Esophagus muscularis mucosa (tissue), 4 donors: ENCODE data around the gene FZD7. TPM values are rescaled to one million over a fixed set of nuclear protein-coding genes. Genes with fewer than 3 reads are reported as not detected.

Experiments
- DNase-seq: peaks from one replicate; pipeline ENCODE4 v3.0.0-alpha.2; 2017; ENCODE audit errors: extremely low spot score
- H3K27ac ChIP-seq, 4 donors: fragments of 200-600 bp; sonication (generic); replicated peaks in 1 of 4; 1 replicate in 3 of 4; 2 replicates in 1 of 4; pipeline ENCODE4 v1.5.1; 2016 to 2019; ENCODE audit warnings: mild to moderate bottlenecking in 1 of 4
- H3K27me3 ChIP-seq, 4 donors: fragments of 200-600 bp; sonication (generic); one replicate each; pipeline versions ENCODE4 v1.5.1 to v1.6.0; 2016 to 2019
- H3K36me3 ChIP-seq, 4 donors: fragments of 200-600 bp; sonication (generic); one replicate each; pipeline ENCODE4 v1.5.1; 2016 to 2019
- H3K4me1 ChIP-seq, 4 donors: fragments of 200-600 bp; sonication (generic); one replicate each; pipeline ENCODE4 v1.5.1; 2016 to 2019
- H3K4me3 ChIP-seq, 4 donors: fragments of 200-600 bp; sonication (generic); 1 replicate in 2 of 4; 2 replicates in 2 of 4; pipeline ENCODE4 v1.5.1; 2016 to 2019; ENCODE audit warnings: mild to moderate bottlenecking in 4 of 4, moderate library complexity in 1 of 4
- H3K9me3 ChIP-seq, 4 donors: fragments of 200-600 bp; sonication (generic); 1 replicate in 3 of 4; 2 replicates in 1 of 4; pipeline ENCODE4 v1.5.1; 2016 to 2019
- EP300 ChIP-seq: sonication (generic); formaldehyde crosslinking; IDR thresholded peaks from one replicate; pipeline ENCODE4 v1.6.1; 2017; ENCODE audit warnings: antibody characterized with exemption
- POLR2A ChIP-seq: fragments of 450-650 bp; IDR thresholded peaks from one replicate; pipeline ENCODE4 v1.6.1; 2017; ENCODE audit warnings: antibody characterized with exemption, moderate library complexity, mild to moderate bottlenecking, low read depth
- POLR2AphosphoS5 ChIP-seq, 2 donors: sonication (generic); formaldehyde crosslinking; IDR thresholded peaks; one replicate each; pipeline ENCODE4 v1.6.1; 2017; ENCODE audit warnings: antibody characterized with exemption in 2 of 2
- WGBS: methylation state at CpG from one replicate; pipeline ENCODE4 v1.1.5; 2018; 5-methylcytosine and 5-hydroxymethylcytosine counted together
- intact Hi-C: fragments of 100-400 bp; cut with DNase I; formaldehyde crosslinking; loops from one replicate; pipeline ENCODE4 v1.15.1; 2023
- total RNA-seq, 4 donors: library from RNA; depleted of rRNA; stranded (reverse); fragments of >200 nt; gene quantifications; one replicate each; pipeline versions ENCODE4 v1.1.0 to v1.2.1, GENCODE V29; 2016
- TF ChIP-seq, protein P1 (sequence below), 3 experiments: fragments of 200-600 bp in 2 of 3; fragments of 450-650 bp in 1 of 3; sonication (generic) in 2 of 3; IDR thresholded peaks; one replicate each; pipeline ENCODE4 v1.5.1; 2017 to 2019; ENCODE audit warnings: antibody characterized with exemption in 3 of 3, mild to moderate bottlenecking in 2 of 3, moderate library complexity in 1 of 3

The FZD7 gene
- total RNA-seq, 4 donors from 2014 or later = 51.5 to 67.7 (median 57.7) TPM

DNA sequence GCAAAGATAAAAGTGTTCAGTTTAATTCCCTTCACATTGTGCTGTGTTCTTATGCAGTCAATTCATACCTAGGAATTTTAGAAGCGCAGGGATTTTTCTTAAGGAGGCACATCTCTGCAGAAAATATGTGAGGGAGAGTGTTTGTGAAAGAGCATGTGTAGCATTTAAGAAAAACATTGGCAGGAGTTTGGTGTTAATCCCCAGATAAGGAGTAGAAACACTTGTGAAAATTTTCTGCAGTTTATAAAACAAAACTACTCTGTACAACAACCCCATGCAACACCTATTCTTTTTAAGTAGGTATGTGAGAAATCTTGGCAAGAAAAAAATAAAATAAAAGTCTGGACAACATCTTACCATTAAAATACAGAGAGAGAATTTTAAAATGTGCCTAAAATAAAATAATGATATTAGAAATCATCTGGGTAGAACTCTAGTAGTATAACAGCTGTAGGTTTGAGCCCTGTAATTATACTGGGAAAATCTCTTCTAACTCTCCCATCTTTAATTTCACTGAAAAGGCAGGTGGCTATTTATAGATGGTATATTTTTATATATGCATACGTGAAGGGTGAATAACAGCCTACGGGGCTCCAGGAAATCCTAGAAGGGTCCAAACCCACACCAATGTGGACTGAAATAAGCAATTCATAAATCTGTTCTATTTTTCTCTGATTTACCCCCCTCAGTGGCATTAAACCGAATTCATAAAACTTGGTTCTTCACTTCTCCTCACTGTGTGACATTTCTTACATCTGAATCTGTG lies 6.6 kb downstream of the FZD7 start:
- TF ChIP-seq POLR2AphosphoS5 (IDR thresholded peaks at IDR 0.05) = no peak
- TF ChIP-seq, protein P1, sequence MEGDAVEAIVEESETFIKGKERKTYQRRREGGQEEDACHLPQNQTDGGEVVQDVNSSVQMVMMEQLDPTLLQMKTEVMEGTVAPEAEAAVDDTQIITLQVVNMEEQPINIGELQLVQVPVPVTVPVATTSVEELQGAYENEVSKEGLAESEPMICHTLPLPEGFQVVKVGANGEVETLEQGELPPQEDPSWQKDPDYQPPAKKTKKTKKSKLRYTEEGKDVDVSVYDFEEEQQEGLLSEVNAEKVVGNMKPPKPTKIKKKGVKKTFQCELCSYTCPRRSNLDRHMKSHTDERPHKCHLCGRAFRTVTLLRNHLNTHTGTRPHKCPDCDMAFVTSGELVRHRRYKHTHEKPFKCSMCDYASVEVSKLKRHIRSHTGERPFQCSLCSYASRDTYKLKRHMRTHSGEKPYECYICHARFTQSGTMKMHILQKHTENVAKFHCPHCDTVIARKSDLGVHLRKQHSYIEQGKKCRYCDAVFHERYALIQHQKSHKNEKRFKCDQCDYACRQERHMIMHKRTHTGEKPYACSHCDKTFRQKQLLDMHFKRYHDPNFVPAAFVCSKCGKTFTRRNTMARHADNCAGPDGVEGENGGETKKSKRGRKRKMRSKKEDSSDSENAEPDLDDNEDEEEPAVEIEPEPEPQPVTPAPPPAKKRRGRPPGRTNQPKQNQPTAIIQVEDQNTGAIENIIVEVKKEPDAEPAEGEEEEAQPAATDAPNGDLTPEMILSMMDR (IDR thresholded peaks at IDR 0.05) = no peak
- TF ChIP-seq POLR2A = no peak
- no peak for TF ChIP-seq EP300
- peak overlapping the region in 2 of 4 donors; percentile 70 to 78 for H3K4me3 ChIP-seq
- peaks cover 0 to 10% (median 0%) of the 10 kb centered on the region in 4 donors for H3K27me3 ChIP-seq
- H3K36me3 ChIP-seq = no peaks in the 10 kb centered on the region
- intact Hi-C loops = no loop called here
- peaks cover 14 to 54% (median 41%) of the 10 kb centered on the region in 4 donors for H3K4me1 ChIP-seq
- H3K27ac ChIP-seq = peak overlapping the region; percentile 96 to 99 (median 98)
- no peaks in the 10 kb centered on the region for H3K9me3 ChIP-seq
- WGBS = 47% methylated on average over 4 of the region's 4 CpGs
- no peak for DNase-seq

DNA sequence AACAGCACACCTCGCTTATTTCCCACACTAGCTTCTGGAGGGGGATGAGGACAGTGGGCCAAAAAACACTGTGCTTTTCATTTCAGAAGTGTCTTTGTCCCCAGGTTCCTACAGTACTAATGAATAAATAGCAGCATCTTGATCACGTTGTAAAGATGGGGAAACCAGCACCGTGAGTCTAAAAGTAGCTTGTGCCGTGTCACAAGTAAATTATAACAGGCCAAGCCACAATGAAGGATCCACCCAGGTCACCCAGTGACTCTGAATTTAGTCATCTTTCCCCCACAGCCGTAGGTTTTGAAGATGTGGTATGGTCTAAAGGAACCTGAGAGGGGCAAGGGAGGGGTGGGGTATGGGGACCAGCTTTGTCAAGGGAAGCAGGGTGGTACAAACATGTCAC lies 8.8 kb downstream of the FZD7 start:
- no peak for DNase-seq
- H3K27ac ChIP-seq = no peak overlapping the region
- no peaks in the 10 kb centered on the region for H3K27me3 ChIP-seq
- no peaks in the 10 kb centered on the region for H3K9me3 ChIP-seq
- WGBS = 96% methylated on average over 5 of the region's 5 CpGs
- H3K4me3 ChIP-seq = no peak overlapping the region
- no peaks in the 10 kb centered on the region for H3K36me3 ChIP-seq
- intact Hi-C loops = no loop called here
- H3K4me1 ChIP-seq = peaks cover 5 to 36% (median 30%) of the 10 kb centered on the region in 4 donors
- TF ChIP-seq POLR2AphosphoS5 (IDR thresholded peaks at IDR 0.05) = no peak
- TF ChIP-seq EP300 = no peak

DNA sequence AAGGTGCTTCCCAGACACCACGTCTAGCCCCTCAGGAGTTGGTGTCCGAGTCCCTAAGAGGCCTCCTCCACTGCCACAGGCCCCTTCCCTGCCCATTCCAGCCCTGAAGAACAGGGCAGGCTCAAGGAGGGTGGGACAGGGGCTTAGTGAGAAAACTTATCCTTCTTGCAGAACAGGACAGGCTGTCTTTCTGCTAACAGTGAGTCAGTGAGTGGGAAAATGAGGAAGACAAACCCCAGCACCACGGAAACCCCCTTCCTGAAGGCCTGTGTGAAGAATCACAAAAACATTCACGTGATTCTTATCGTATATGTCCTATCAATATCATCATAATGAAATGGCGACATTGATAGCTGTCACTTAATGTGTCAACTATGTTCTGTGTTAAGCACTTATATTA lies 9.8 kb downstream of the FZD7 start:
- Histone ChIP-seq H3K27ac (no peak overlapping the region), H3K27me3 (no peaks in the 10 kb centered on the region), H3K9me3 (no peaks in the 10 kb centered on the region), H3K36me3 (no peaks in the 10 kb centered on the region), H3K4me1 (peaks cover 5 to 27% (median 26%) of the 10 kb centered on the region in 4 donors), H3K4me3 (no peak overlapping the region)
- WGBS = 86% methylated on average over 6 of the region's 6 CpGs
- TF ChIP-seq EP300 = no peak
- no peak for TF ChIP-seq POLR2AphosphoS5 (IDR thresholded peaks at IDR 0.05)
- no peak for TF ChIP-seq POLR2A
- TF ChIP-seq, protein P1 (IDR thresholded peaks at IDR 0.05) = no peak
- no peak for DNase-seq
- intact Hi-C loops = no loop called here

DNA sequence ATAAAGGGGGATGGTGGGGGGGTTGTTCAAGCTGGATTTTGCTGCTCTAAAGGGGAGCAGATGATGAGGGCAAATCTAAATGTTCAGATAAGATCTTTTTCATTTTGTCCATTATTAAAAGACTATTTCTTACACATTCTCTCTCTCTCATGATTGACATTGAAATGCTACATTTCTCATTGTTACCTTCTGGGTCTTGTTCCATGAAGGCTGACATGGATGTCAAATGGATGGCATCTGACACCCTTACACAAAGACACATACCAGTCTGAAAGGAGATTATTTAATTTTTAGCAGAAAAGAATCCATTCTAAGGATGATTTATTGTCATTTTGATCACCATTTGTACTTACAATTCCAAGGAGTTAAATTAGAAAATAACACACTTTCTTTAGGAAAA lies 11.1 kb downstream of the FZD7 start:
- no peak overlapping the region for H3K4me3 ChIP-seq
- H3K36me3 ChIP-seq = no peaks in the 10 kb centered on the region
- H3K9me3 ChIP-seq = no peaks in the 10 kb centered on the region
- intact Hi-C loops = no loop called here
- no peak for TF ChIP-seq EP300
- TF ChIP-seq, protein P1 (IDR thresholded peaks at IDR 0.05) = no peak
- TF ChIP-seq POLR2A = no peak
- TF ChIP-seq POLR2AphosphoS5 (IDR thresholded peaks at IDR 0.05) = no peak
- no peaks in the 10 kb centered on the region for H3K27me3 ChIP-seq
- no peak for DNase-seq
- H3K27ac ChIP-seq = no peak overlapping the region
- peaks cover 5 to 15% (median 14%) of the 10 kb centered on the region in 4 donors for H3K4me1 ChIP-seq

DNA sequence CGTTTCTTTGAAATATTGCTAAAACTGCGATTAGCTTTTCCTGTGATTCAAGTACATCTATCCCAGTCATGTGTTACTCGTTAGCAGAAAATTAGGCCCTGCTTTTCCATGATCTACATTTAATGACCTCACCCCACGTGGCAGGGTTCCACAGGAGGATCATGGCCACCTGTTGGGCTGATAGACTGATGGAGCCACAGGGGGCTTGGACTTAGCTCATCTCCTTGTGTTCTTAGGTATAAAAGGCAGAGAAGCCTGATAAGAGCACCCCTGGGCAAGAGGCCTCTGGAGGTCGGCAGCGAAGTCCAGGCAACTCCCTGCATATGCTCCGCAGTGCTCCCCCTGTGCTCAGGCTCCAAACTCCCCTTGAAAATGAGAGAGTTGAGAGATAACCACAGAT lies 12.9 kb downstream of the FZD7 start:
- H3K27me3 ChIP-seq = no peaks in the 10 kb centered on the region
- H3K4me1 ChIP-seq = peaks cover 0 to 6% (median 3%) of the 10 kb centered on the region in 4 donors
- intact Hi-C loops = no loop called here
- H3K36me3 ChIP-seq = no peaks in the 10 kb centered on the region
- no peak overlapping the region for H3K27ac ChIP-seq
- H3K9me3 ChIP-seq = no peaks in the 10 kb centered on the region
- no peak overlapping the region for H3K4me3 ChIP-seq
- TF ChIP-seq POLR2AphosphoS5 (IDR thresholded peaks at IDR 0.05) (no peak), POLR2A (no peak), EP300 (no peak)
- TF ChIP-seq, protein P1 (IDR thresholded peaks at IDR 0.05) = no peak
- DNase-seq = no peak
- 86% methylated on average over 7 of the region's 7 CpGs for WGBS
